Esophagus muscularis mucosa (tissue), 4 donors: ENCODE measurements around the gene STARD9. TPM values are rescaled to one million over a fixed set of nuclear protein-coding genes. Genes with fewer than 3 reads are reported as not detected.

Experiments used
- DNase-seq: peaks from one replicate; pipeline ENCODE4 v3.0.0-alpha.2; 2017; ENCODE audit errors: extremely low spot score
- H3K27ac ChIP-seq, 4 donors: fragments of 200-600 bp; sonication (generic); replicated peaks in 1 of 4; 1 replicate in 3 of 4; 2 replicates in 1 of 4; pipeline ENCODE4 v1.5.1; 2016 to 2019; ENCODE audit warnings: mild to moderate bottlenecking in 1 of 4
- H3K27me3 ChIP-seq, 4 donors: fragments of 200-600 bp; sonication (generic); one replicate each; pipeline versions ENCODE4 v1.5.1 to v1.6.0; 2016 to 2019
- H3K36me3 ChIP-seq, 4 donors: fragments of 200-600 bp; sonication (generic); one replicate each; pipeline ENCODE4 v1.5.1; 2016 to 2019
- H3K4me1 ChIP-seq, 4 donors: fragments of 200-600 bp; sonication (generic); one replicate each; pipeline ENCODE4 v1.5.1; 2016 to 2019
- H3K4me3 ChIP-seq, 4 donors: fragments of 200-600 bp; sonication (generic); 1 replicate in 2 of 4; 2 replicates in 2 of 4; pipeline ENCODE4 v1.5.1; 2016 to 2019; ENCODE audit warnings: mild to moderate bottlenecking in 4 of 4, moderate library complexity in 1 of 4
- H3K9me3 ChIP-seq, 4 donors: fragments of 200-600 bp; sonication (generic); 1 replicate in 3 of 4; 2 replicates in 1 of 4; pipeline ENCODE4 v1.5.1; 2016 to 2019
- CTCF ChIP-seq, 3 experiments: fragments of 200-600 bp in 2 of 3; fragments of 450-650 bp in 1 of 3; sonication (generic) in 2 of 3; IDR thresholded peaks; one replicate each; pipeline ENCODE4 v1.5.1; 2017 to 2019; ENCODE audit warnings: antibody characterized with exemption in 3 of 3, mild to moderate bottlenecking in 2 of 3, moderate library complexity in 1 of 3
- EP300 ChIP-seq: sonication (generic); formaldehyde crosslinking; IDR thresholded peaks from one replicate; pipeline ENCODE4 v1.6.1; 2017; ENCODE audit warnings: antibody characterized with exemption
- POLR2A ChIP-seq: fragments of 450-650 bp; IDR thresholded peaks from one replicate; pipeline ENCODE4 v1.6.1; 2017; ENCODE audit warnings: antibody characterized with exemption, moderate library complexity, mild to moderate bottlenecking, low read depth
- POLR2AphosphoS5 ChIP-seq, 2 donors: sonication (generic); formaldehyde crosslinking; IDR thresholded peaks; one replicate each; pipeline ENCODE4 v1.6.1; 2017; ENCODE audit warnings: antibody characterized with exemption in 2 of 2
- WGBS: methylation state at CpG from one replicate; pipeline ENCODE4 v1.1.5; 2018; 5-methylcytosine and 5-hydroxymethylcytosine counted together
- intact Hi-C: fragments of 100-400 bp; cut with DNase I; formaldehyde crosslinking; loops from one replicate; pipeline ENCODE4 v1.15.1; 2023
- total RNA-seq, 4 donors: library from RNA; depleted of rRNA; stranded (reverse); fragments of >200 nt; gene quantifications; one replicate each; pipeline versions ENCODE4 v1.1.0 to v1.2.1, GENCODE V29; 2016

STARD9 gene
- total RNA-seq, 4 donors from 2014 or later, result 14.2 to 46.9 (median 33.3) TPM

GRCh38 chr15:42688301-42688700, 112.9 kb downstream of the STARD9 start:
- H3K4me1 ChIP-seq, result no peaks in the 10 kb centered on the region
- no peak overlapping the region for H3K4me3 ChIP-seq
- DNase-seq, result no peak
- H3K27ac ChIP-seq, result no peak overlapping the region
- TF ChIP-seq CTCF (IDR thresholded peaks at IDR 0.05) (no peak), POLR2AphosphoS5 (IDR thresholded peaks at IDR 0.05) (no peak), EP300 (no peak), POLR2A (no peak)
- H3K9me3 ChIP-seq, result no peaks in the 10 kb centered on the region
- intact Hi-C loops, result no loop called here
- H3K27me3 ChIP-seq, result no peaks in the 10 kb centered on the region
- H3K36me3 ChIP-seq, result peaks cover 47 to 100% (median 96%) of the 10 kb centered on the region in 4 donors
- 88% methylated on average over 3 of the region's 3 CpGs for WGBS

GRCh38 chr15:42691308-42691707, 115.9 kb downstream of the STARD9 start:
- intact Hi-C loops, result no loop called here
- TF ChIP-seq POLR2AphosphoS5 (IDR thresholded peaks at IDR 0.05) (no peak), EP300 (no peak), CTCF (IDR thresholded peaks at IDR 0.05) (no peak), POLR2A (no peak)
- no peaks in the 10 kb centered on the region for H3K9me3 ChIP-seq
- no peak overlapping the region for H3K27ac ChIP-seq
- WGBS, result 82% methylated on average over 4 of the region's 4 CpGs
- H3K27me3 ChIP-seq, result no peaks in the 10 kb centered on the region
- DNase-seq, result no peak
- H3K4me1 ChIP-seq, result no peaks in the 10 kb centered on the region
- peaks cover 36 to 100% (median 95%) of the 10 kb centered on the region in 4 donors for H3K36me3 ChIP-seq
- no peak overlapping the region for H3K4me3 ChIP-seq

- Histone ChIP-seq H3K9me3 (no peaks in the 10 kb centered on the region), H3K4me3 (no peak overlapping the region), H3K4me1 (no peaks in the 10 kb centered on the region), H3K27me3 (no peaks in the 10 kb centered on the region), H3K27ac (no peak overlapping the region), H3K36me3 (peaks cover 35 to 100% (median 95%) of the 10 kb centered on the region in 4 donors)
- intact Hi-C loops, result no loop called here
- 94% methylated on average over 7 of the region's 9 CpGs for WGBS
- TF ChIP-seq CTCF (IDR thresholded peaks at IDR 0.05) (no peak), POLR2AphosphoS5 (IDR thresholded peaks at IDR 0.05) (no peak), POLR2A (no peak), EP300 (no peak)
- no peak for DNase-seq
Observed at GRCh38 chr15:42691770-42692169, 116.4 kb downstream of the STARD9 start.

GRCh38 chr15:42692536-42692935, 117.1 kb downstream of the STARD9 start:
- H3K27ac ChIP-seq, result no peak overlapping the region
- 100% methylated on average over 1 of the region's 1 CpG for WGBS
- H3K4me1 ChIP-seq, result no peaks in the 10 kb centered on the region
- no peak for DNase-seq
- H3K9me3 ChIP-seq, result no peaks in the 10 kb centered on the region
- H3K4me3 ChIP-seq, result no peak overlapping the region
- H3K27me3 ChIP-seq, result no peaks in the 10 kb centered on the region
- no peak for TF ChIP-seq EP300
- TF ChIP-seq CTCF (IDR thresholded peaks at IDR 0.05), result no peak
- TF ChIP-seq POLR2AphosphoS5 (IDR thresholded peaks at IDR 0.05), result no peak
- no peak for TF ChIP-seq POLR2A
- H3K36me3 ChIP-seq, result peaks cover 40 to 100% (median 94%) of the 10 kb centered on the region in 4 donors
- intact Hi-C loops, result no loop called here

- Histone ChIP-seq H3K27ac (no peak overlapping the region), H3K27me3 (no peaks in the 10 kb centered on the region), H3K9me3 (no peaks in the 10 kb centered on the region), H3K4me3 (no peak overlapping the region), H3K36me3 (peaks cover 41 to 100% (median 95%) of the 10 kb centered on the region in 4 donors), H3K4me1 (no peaks in the 10 kb centered on the region)
- WGBS, result 96% methylated on average over 4 of the region's 4 CpGs
- intact Hi-C loops, result no loop called here
- no peak for DNase-seq
- TF ChIP-seq POLR2AphosphoS5 (IDR thresholded peaks at IDR 0.05) (no peak), EP300 (no peak), CTCF (IDR thresholded peaks at IDR 0.05) (no peak), POLR2A (no peak)
Observed at GRCh38 chr15:42692997-42693396, 117.6 kb downstream of the STARD9 start.
